AG09309 (cell line): ENCODE data around the gene ASCL5.

ENCODE experiments used
- DNase-seq: peaks from one replicate; pipeline ENCODE4 v3.0.0-alpha.2; 2010; ENCODE audit warnings: low read depth
- H3K4me3 ChIP-seq: 2 replicates; pipeline ENCODE4 v1.5.1; 2011; ENCODE audit warnings: mild to moderate bottlenecking, low read depth, low read length, moderate library complexity; ENCODE audit not compliant: control insufficient read depth
- CTCF ChIP-seq: IDR thresholded peaks from 2 replicates; pipeline ENCODE4 v1.5.1; 2011; ENCODE audit warnings: mild to moderate bottlenecking, low read depth, low read length, inconsistent platforms; ENCODE audit not compliant: insufficient read depth, control insufficient read depth; ENCODE audit errors: missing control alignments

ASCL5 gene

GRCh38 chr1:201094832-201095231 lies 32.2 kb downstream of the ASCL5 start:
- no peak for DNase-seq
- no peak overlapping the region for H3K4me3 ChIP-seq
- TF ChIP-seq CTCF, result no peak

- no peak for DNase-seq
Observed at GRCh38 chr1:201093962-201094361, 33.0 kb downstream of the ASCL5 start.

GRCh38 chr1:201093561-201093960 lies 33.4 kb downstream of the ASCL5 start:
- no peak for DNase-seq
- TF ChIP-seq CTCF, result no peak

More at GRCh38 chr1:201093962-201094361, 33.0 kb downstream of the ASCL5 start:
- no peak for TF ChIP-seq CTCF
- no peak overlapping the region for H3K4me3 ChIP-seq

GRCh38 chr1:201092738-201093137 lies 34.2 kb downstream of the ASCL5 start:
- H3K4me3 ChIP-seq, result no peak overlapping the region
- TF ChIP-seq CTCF, result no peak
- DNase-seq, result no peak

More at GRCh38 chr1:201093561-201093960, 33.4 kb downstream of the ASCL5 start:
- no peak overlapping the region for H3K4me3 ChIP-seq

- no peak for TF ChIP-seq CTCF
- no peak for DNase-seq
- no peak overlapping the region for H3K4me3 ChIP-seq
Observed at GRCh38 chr1:201091256-201091655, 35.7 kb downstream of the ASCL5 start.

GRCh38 chr1:201090541-201090940 lies 36.4 kb downstream of the ASCL5 start:
- no peak for DNase-seq
- H3K4me3 ChIP-seq, result no peak overlapping the region
- TF ChIP-seq CTCF, result no peak

GRCh38 chr1:201089596-201089995 lies 37.4 kb downstream of the ASCL5 start:
- TF ChIP-seq CTCF, result no peak
- no peak overlapping the region for H3K4me3 ChIP-seq
- DNase-seq, result no peak
